ENCODE data around the gene KANK2. TPM values are rescaled to one million over a fixed set of nuclear protein-coding genes. Genes with fewer than 3 reads are reported as not detected.
"Not testable (repeated sequence)": the region's sequence is repeated elsewhere in the genome, so short reads cannot be mapped to it uniquely, and the experiment has no call there.

KANK2 gene
- total RNA-seq, 1 donor from 2014 or later: 55.3 TPM

GRCh38 chr19:11190501-11190900 is 6.8 kb downstream of the KANK2 start:
- TF ChIP-seq CTCF (conservative IDR thresholded peaks at IDR 0.05): no peak
- H3K36me3 Mint-ChIP-seq: peaks cover 5% of the 10 kb centered on the region
- H3K27me3 Mint-ChIP-seq: no peaks in the 10 kb centered on the region
- H3K4me1 Mint-ChIP-seq (ENCODE audit: unreplicated experiment): peaks cover 2% of the 10 kb centered on the region
- no peak for DNase-seq (ENCODE audit: extremely low spot score, unreplicated experiment)
- no peak overlapping the region for H3K4me3 Mint-ChIP-seq
- H3K9me3 Mint-ChIP-seq: no peaks in the 10 kb centered on the region
- H3K27ac Mint-ChIP-seq: no peak overlapping the region

GRCh38 chr19:11187441-11187840 is 9.9 kb downstream of the KANK2 start:
- peaks cover 5% of the 10 kb centered on the region for H3K9me3 Mint-ChIP-seq
- H3K4me3 Mint-ChIP-seq: no peak overlapping the region
- no peak overlapping the region for H3K27ac Mint-ChIP-seq
- peaks cover 10% of the 10 kb centered on the region for H3K36me3 Mint-ChIP-seq
- no peak for TF ChIP-seq CTCF (conservative IDR thresholded peaks at IDR 0.05)
- H3K4me1 Mint-ChIP-seq (ENCODE audit: unreplicated experiment): no peaks in the 10 kb centered on the region
- no peaks in the 10 kb centered on the region for H3K27me3 Mint-ChIP-seq
- DNase-seq (ENCODE audit: extremely low spot score, unreplicated experiment): no peak

- Mint-ChIP-seq H3K4me1 (ENCODE audit: unreplicated experiment) (no peaks in the 10 kb centered on the region), H3K27ac (no peak overlapping the region), H3K36me3 (peaks cover 15% of the 10 kb centered on the region), H3K27me3 (no peaks in the 10 kb centered on the region), H3K9me3 (peaks cover 5% of the 10 kb centered on the region), H3K4me3 (no peak overlapping the region)
- TF ChIP-seq CTCF (conservative IDR thresholded peaks at IDR 0.05): no peak
- no peak for DNase-seq (ENCODE audit: extremely low spot score, unreplicated experiment)
Measured at GRCh38 chr19:11182994-11183393, 14.4 kb downstream of the KANK2 start.

- no peaks in the 10 kb centered on the region for H3K27me3 Mint-ChIP-seq
- no peak for DNase-seq (ENCODE audit: extremely low spot score, unreplicated experiment)
- TF ChIP-seq CTCF (conservative IDR thresholded peaks at IDR 0.05): no peak
- no peaks in the 10 kb centered on the region for H3K4me1 Mint-ChIP-seq (ENCODE audit: unreplicated experiment)
- H3K9me3 Mint-ChIP-seq: peaks cover 5% of the 10 kb centered on the region
- H3K36me3 Mint-ChIP-seq: peaks cover 15% of the 10 kb centered on the region
- H3K27ac Mint-ChIP-seq: no peak overlapping the region
- H3K4me3 Mint-ChIP-seq: no peak overlapping the region
Measured at GRCh38 chr19:11181488-11181887, 15.9 kb downstream of the KANK2 start.

- not testable (repeated sequence) for DNase-seq (ENCODE audit: extremely low spot score, unreplicated experiment); H3K9me3 Mint-ChIP-seq; H3K4me1 Mint-ChIP-seq (ENCODE audit: unreplicated experiment); H3K27me3 Mint-ChIP-seq; H3K27ac Mint-ChIP-seq; H3K4me3 Mint-ChIP-seq
- H3K36me3 Mint-ChIP-seq: peaks cover 15% of the 10 kb centered on the region
Measured at GRCh38 chr19:11180975-11181374, 16.4 kb downstream of the KANK2 start.

GRCh38 chr19:11180346-11180745 is 17.0 kb downstream of the KANK2 start:
- Mint-ChIP-seq H3K27me3 (no peaks in the 10 kb centered on the region), H3K27ac (no peak overlapping the region), H3K9me3 (peaks cover 5% of the 10 kb centered on the region), H3K36me3 (peaks cover 15% of the 10 kb centered on the region), H3K4me1 (ENCODE audit: unreplicated experiment) (no peaks in the 10 kb centered on the region), H3K4me3 (no peak overlapping the region)
- no peak for DNase-seq (ENCODE audit: extremely low spot score, unreplicated experiment)
- no peak for TF ChIP-seq CTCF (conservative IDR thresholded peaks at IDR 0.05)

All from type B pancreatic cell (in vitro differentiated cells).